ENCODE results near the gene UBA52.
"Not testable (repeated sequence)": the region's sequence is repeated elsewhere in the genome, so short reads cannot be mapped to it uniquely, and the experiment has no call there.

UBA52 gene

DNA sequence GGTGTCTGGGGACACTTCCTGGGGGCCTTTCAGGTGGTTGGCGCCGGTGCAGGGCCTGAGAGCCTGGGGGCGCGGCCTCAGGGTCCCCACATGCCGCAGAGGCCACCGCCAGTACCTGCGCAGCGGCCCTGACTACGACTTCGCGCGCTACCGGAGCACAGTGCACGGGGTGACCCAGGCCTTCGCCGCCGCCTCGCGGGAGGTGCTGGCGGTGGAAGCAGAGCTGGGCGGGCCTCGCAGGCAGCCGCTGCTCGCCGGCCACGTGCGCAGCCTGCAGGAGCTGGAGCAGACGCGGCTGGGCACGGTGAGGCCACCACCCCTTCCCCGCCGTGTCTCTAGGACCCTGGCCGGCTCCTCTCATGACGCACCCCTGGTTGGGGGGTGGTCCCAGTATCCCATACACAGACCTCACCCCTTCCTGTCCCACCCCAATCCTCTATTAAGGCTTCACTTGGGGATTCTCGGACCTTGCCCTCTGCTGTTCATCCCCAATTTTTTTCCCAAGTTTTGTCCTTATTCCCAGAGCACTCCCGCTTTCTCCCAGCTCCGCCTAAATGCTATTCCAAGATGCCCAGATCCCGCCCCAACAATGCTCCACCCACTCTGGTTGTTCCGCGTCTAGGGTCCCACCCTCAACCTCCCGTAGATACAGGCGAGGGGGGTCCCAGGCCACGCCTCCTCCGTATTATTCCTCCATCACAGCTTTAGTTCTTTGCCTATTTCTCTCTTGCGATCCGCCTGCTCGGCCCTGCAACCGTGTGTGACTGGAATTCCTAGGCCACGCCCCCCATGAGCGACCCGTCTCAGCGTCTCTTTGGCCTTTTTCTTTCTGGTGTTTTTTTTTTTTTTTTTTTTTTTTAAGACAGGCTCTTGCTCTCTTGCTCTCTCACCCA is 18.0 kb downstream of the UBA52 start:
- H3K27me3 ChIP-seq: no peaks in the 10 kb centered on the region
- H3K9me3 ChIP-seq: no peaks in the 10 kb centered on the region
- H3K36me3 ChIP-seq: no peaks in the 10 kb centered on the region
- TF ChIP-seq CTCF (IDR thresholded peaks at IDR 0.05; ENCODE audit: low read depth, low read length): peak; percentile 9; the same call in 1 of the 2 replicates
- H3K4me1 ChIP-seq: peaks cover 4% of the 10 kb centered on the region
- DNase-seq: peak; percentile 93
- peak overlapping the region; percentile 86 for H3K4me3 ChIP-seq (ENCODE audit: low read depth, low read length)

GRCh38 chr19:18590273-18591272 is 18.9 kb downstream of the UBA52 start:
- Histone ChIP-seq H3K4me3 (ENCODE audit: low read depth, low read length) (peak overlapping the region; percentile 86), H3K4me1 (peaks cover 8% of the 10 kb centered on the region), H3K36me3 (no peaks in the 10 kb centered on the region), H3K27me3 (no peaks in the 10 kb centered on the region), H3K9me3 (no peaks in the 10 kb centered on the region)
- DNase-seq: peak; percentile 98
- peak; percentile 85 for TF ChIP-seq CTCF (IDR thresholded peaks at IDR 0.05; ENCODE audit: low read depth, low read length)

DNA sequence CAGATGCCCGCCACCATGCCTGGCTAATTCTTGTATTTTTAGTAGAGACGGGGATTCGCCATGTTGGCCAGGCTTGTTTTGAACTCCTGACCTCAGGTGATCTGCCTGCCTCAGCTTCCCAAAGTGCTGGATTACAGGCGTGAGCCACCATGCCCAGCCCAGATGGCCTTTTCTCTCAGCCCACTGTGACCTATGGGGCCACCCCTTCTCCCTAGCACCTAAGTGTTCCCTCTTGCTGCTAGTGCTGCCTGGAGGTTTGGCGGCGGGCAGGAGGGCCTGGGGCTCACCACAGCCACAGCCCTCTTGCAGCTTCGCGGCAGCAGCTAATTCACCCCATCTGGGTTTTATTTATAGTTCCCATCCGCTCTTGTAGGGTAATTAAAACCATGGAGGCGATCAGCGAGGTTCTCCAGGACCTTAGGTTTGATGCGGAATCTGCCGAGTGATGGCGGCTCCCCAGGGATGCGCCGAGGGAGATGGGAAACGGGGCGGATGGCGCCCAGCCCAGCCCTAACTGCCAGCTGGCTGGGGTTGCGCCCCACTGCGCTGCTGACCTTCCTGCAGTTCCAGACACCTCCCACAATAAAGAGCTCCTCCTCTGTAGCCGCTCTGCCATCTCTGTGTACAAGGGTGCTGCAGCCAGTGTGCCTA is 20.2 kb downstream of the UBA52 start:
- Histone ChIP-seq H3K4me3 (ENCODE audit: low read depth, low read length) (peak overlapping the region; percentile 19), H3K9me3 (no peaks in the 10 kb centered on the region), H3K4me1 (peaks cover 12% of the 10 kb centered on the region), H3K27me3 (no peaks in the 10 kb centered on the region), H3K36me3 (no peaks in the 10 kb centered on the region)
- DNase-seq: peak; percentile 83
- no peak for TF ChIP-seq CTCF (IDR thresholded peaks at IDR 0.05; ENCODE audit: low read depth, low read length)

GRCh38 chr19:18592732-18593131 is 21.1 kb downstream of the UBA52 start:
- peaks cover 18% of the 10 kb centered on the region for H3K4me1 ChIP-seq
- H3K36me3 ChIP-seq; DNase-seq; H3K4me3 ChIP-seq (ENCODE audit: low read depth, low read length); H3K27me3 ChIP-seq; H3K9me3 ChIP-seq: not testable (repeated sequence)

DNA sequence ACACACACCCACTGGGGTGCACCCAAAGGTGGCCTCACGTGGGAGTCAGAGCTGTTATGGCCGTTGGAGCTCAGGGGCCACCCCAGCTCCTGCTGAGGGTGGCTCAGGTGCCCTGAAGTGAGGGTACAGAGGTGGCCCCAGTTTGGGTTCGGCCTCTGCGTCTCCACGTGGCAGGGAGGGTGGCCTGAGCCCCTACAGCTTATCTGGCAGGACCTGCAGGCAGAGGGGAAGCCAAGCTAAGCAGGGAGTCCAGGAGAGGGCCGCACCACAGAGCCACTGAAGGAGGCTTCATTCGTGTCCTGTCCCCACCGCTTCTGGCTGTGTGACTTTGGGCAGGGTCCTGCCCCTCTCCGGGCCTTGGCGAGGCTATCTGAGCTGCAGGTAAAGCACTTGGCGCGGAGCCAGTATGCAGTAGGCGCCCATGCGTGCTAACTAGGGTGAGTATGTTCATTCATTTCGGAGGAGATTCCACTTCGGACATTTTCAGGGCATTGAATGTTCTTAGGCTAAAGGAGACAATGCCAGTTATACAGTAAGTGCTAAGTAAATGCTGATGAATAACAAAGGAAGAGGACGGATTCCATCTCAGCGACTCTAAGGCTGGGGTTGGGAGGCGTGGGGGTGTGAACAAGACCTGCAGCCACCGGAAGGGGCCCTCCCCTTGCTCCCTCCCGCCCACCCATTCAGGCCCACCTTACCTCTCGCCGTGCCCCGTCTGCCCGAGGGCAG is 21.9 kb downstream of the UBA52 start:
- no peak for TF ChIP-seq CTCF (IDR thresholded peaks at IDR 0.05; ENCODE audit: low read depth, low read length)
- Histone ChIP-seq H3K4me1 (peaks cover 22% of the 10 kb centered on the region), H3K27me3 (no peaks in the 10 kb centered on the region), H3K4me3 (ENCODE audit: low read depth, low read length) (0 out of 2 replicates have a peak overlapping the region, but pooled peaks have one; percentile 34), H3K36me3 (no peaks in the 10 kb centered on the region), H3K9me3 (no peaks in the 10 kb centered on the region)
- no peak for DNase-seq
